Measurements from ENCODE around the gene KCNMA1. TPM values are rescaled to one million over a fixed set of nuclear protein-coding genes. Genes with fewer than 3 reads are reported as not detected.

Gene KCNMA1
- total and polyA plus RNA-seq, 9 of the 15 experiments (the other 6 are each of a cell fraction or from before 2014, with no cell fraction given): 0.01 to 0.95 (median 0.15) TPM; not detected in 4

DNA sequence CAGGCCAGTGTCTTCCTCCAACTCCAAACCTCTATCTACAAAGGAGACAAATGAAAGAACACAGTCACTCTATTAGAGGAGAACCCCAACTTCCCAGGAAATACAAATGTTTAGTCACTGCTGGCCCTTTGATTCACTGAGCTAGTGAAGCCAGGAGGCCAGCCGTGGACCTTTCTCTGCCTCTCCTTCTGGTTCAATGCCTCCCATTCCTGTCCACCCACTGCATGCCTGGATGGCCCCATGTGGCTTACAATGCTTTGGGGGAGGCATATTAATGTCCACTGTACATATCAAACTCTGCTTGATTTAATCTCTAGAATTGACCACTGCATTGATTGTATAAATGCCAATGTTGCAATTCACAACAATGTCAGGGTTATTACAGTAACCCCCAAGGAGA is 687.3 kb downstream of the KCNMA1 start (continued):
- TF ChIP-seq FIP1L1 (IDR thresholded peaks at IDR 0.05; ENCODE audit: low read depth, low read length, poor library complexity, severe bottlenecking) (no peak), ZNF76 (CRISPR knock-in tag; IDR thresholded peaks at IDR 0.05; ENCODE audit: borderline replicate concordance) (no peak), RNF2 (IDR thresholded peaks at IDR 0.05) (no peak), ESRRB (CRISPR knock-in tag; IDR thresholded peaks at IDR 0.05; ENCODE audit: borderline replicate concordance) (no peak), ASH1L (IDR thresholded peaks at IDR 0.05; ENCODE audit: borderline replicate concordance, low read depth, partially characterized antibody) (no peak), PTTG1 (tag; IDR thresholded peaks at IDR 0.05; ENCODE audit: low read depth) (no peak)
- TF ChIP-seq, protein P1, sequence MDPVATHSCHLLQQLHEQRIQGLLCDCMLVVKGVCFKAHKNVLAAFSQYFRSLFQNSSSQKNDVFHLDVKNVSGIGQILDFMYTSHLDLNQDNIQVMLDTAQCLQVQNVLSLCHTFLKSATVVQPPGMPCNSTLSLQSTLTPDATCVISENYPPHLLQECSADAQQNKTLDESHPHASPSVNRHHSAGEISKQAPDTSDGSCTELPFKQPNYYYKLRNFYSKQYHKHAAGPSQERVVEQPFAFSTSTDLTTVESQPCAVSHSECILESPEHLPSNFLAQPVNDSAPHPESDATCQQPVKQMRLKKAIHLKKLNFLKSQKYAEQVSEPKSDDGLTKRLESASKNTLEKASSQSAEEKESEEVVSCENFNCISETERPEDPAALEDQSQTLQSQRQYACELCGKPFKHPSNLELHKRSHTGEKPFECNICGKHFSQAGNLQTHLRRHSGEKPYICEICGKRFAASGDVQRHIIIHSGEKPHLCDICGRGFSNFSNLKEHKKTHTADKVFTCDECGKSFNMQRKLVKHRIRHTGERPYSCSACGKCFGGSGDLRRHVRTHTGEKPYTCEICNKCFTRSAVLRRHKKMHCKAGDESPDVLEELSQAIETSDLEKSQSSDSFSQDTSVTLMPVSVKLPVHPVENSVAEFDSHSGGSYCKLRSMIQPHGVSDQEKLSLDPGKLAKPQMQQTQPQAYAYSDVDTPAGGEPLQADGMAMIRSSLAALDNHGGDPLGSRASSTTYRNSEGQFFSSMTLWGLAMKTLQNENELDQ (CRISPR knock-in tag; IDR thresholded peaks at IDR 0.05; ENCODE audit: borderline replicate concordance): no peak
- TF ChIP-seq, protein P2, sequence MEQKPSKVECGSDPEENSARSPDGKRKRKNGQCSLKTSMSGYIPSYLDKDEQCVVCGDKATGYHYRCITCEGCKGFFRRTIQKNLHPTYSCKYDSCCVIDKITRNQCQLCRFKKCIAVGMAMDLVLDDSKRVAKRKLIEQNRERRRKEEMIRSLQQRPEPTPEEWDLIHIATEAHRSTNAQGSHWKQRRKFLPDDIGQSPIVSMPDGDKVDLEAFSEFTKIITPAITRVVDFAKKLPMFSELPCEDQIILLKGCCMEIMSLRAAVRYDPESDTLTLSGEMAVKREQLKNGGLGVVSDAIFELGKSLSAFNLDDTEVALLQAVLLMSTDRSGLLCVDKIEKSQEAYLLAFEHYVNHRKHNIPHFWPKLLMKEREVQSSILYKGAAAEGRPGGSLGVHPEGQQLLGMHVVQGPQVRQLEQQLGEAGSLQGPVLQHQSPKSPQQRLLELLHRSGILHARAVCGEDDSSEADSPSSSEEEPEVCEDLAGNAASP (IDR thresholded peaks at IDR 0.05): no peak
- TF ChIP-seq, protein P3, sequence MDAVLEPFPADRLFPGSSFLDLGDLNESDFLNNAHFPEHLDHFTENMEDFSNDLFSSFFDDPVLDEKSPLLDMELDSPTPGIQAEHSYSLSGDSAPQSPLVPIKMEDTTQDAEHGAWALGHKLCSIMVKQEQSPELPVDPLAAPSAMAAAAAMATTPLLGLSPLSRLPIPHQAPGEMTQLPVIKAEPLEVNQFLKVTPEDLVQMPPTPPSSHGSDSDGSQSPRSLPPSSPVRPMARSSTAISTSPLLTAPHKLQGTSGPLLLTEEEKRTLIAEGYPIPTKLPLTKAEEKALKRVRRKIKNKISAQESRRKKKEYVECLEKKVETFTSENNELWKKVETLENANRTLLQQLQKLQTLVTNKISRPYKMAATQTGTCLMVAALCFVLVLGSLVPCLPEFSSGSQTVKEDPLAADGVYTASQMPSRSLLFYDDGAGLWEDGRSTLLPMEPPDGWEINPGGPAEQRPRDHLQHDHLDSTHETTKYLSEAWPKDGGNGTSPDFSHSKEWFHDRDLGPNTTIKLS (IDR thresholded peaks at IDR 0.05; ENCODE audit: borderline replicate concordance, low read depth): no peak
- TF ChIP-seq, protein P4, sequence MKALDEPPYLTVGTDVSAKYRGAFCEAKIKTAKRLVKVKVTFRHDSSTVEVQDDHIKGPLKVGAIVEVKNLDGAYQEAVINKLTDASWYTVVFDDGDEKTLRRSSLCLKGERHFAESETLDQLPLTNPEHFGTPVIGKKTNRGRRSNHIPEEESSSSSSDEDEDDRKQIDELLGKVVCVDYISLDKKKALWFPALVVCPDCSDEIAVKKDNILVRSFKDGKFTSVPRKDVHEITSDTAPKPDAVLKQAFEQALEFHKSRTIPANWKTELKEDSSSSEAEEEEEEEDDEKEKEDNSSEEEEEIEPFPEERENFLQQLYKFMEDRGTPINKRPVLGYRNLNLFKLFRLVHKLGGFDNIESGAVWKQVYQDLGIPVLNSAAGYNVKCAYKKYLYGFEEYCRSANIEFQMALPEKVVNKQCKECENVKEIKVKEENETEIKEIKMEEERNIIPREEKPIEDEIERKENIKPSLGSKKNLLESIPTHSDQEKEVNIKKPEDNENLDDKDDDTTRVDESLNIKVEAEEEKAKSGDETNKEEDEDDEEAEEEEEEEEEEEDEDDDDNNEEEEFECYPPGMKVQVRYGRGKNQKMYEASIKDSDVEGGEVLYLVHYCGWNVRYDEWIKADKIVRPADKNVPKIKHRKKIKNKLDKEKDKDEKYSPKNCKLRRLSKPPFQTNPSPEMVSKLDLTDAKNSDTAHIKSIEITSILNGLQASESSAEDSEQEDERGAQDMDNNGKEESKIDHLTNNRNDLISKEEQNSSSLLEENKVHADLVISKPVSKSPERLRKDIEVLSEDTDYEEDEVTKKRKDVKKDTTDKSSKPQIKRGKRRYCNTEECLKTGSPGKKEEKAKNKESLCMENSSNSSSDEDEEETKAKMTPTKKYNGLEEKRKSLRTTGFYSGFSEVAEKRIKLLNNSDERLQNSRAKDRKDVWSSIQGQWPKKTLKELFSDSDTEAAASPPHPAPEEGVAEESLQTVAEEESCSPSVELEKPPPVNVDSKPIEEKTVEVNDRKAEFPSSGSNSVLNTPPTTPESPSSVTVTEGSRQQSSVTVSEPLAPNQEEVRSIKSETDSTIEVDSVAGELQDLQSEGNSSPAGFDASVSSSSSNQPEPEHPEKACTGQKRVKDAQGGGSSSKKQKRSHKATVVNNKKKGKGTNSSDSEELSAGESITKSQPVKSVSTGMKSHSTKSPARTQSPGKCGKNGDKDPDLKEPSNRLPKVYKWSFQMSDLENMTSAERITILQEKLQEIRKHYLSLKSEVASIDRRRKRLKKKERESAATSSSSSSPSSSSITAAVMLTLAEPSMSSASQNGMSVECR (CRISPR knock-in tag; IDR thresholded peaks at IDR 0.05): no peak
